GF-D8 (cell line): ENCODE data around the gene IQGAP1.

Experiments
- DNase-seq: peaks from one replicate; lab custom pipeline; 2025; lab: John Stamatoyannopoulos, UW

IQGAP1 gene

DNA sequence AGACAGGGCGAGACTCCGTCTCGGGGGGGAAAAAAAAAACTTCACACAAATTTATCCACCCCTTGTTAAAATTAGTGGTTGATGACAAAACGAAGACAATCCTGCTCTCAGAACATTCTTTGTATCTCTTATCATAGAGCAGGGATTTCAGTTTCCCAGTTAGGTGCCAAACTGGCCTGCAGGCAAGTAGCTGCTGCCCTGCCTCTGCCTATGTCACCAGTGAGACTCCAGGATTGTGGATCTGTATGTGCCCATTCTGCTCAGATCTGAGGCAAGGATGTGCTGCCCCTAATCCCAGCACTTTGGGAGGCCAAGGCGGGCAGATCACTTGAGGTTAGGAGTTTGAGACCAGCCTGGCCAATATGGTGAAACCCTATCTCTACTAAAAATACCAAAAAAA lies 54.4 kb downstream of the IQGAP1 start:
- no peak for DNase-seq

- no peak for DNase-seq
Observed at GRCh38 chr15:90449206-90449735, 61.2 kb downstream of the IQGAP1 start.

DNA sequence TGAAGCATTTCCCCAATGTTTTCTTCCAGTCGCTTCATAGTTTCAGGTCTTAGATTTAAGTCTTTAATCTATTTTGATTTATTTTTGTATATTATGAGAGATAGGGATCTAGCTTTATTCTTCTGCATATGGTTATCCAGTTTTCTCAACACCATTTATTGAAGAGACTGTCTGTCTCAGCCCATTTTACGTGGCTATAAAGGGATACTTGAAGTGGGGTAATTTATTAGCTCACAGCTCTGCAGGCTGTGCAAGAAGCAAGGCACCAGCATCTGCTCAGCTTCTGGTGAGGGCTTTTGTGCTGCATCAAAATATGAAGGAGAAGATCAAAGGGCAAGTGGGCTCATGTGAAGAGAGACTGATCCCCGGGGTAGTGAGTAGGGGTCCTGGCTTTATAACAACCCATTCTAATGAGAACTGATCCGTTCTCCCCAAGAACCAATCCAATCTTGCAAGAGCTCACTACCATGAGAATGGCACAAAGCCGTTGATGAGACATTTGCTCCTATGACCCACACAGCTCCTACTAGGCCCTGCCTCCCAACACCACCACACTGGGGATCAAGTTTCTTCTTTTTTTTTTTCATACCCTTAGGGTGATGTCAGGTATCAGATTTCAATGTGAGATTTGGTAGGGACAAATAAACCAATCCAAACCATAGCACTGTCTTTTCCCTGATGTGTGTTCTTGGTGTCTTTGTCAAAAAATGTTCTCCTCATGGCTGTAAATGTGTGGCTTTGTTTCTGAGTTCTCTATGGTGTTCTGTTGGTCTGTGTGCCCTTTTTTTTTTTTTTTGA lies 63.2 kb downstream of the IQGAP1 start:
- DNase-seq: no peak

- no peak for DNase-seq
Observed at GRCh38 chr15:90456236-90456635, 68.2 kb downstream of the IQGAP1 start.

DNA sequence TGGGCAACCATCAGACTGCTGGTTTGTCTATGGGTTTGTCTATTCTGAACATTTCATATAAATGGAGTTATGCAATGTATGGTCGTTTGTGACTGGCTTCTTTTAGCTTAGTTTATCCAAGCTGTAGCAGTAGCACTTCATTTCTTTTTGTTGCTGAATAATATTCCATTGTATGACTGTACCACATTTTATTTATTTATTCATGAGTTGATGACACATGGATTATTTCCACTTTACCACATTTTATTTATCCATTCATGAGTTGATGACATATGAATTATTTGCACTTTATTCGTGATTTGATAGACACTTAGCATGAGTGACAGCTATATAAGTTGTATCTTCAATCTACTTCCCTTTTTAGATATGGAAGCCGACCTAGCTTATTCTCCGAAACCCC lies 70.0 kb downstream of the IQGAP1 start:
- DNase-seq: no peak

- no peak for DNase-seq
Observed at GRCh38 chr15:90459368-90459767, 71.3 kb downstream of the IQGAP1 start.

- no peak for DNase-seq
Observed at GRCh38 chr15:90460142-90460824, 72.2 kb downstream of the IQGAP1 start.

- no peak for DNase-seq
Observed at GRCh38 chr15:90463381-90463780, 75.3 kb downstream of the IQGAP1 start.

DNA sequence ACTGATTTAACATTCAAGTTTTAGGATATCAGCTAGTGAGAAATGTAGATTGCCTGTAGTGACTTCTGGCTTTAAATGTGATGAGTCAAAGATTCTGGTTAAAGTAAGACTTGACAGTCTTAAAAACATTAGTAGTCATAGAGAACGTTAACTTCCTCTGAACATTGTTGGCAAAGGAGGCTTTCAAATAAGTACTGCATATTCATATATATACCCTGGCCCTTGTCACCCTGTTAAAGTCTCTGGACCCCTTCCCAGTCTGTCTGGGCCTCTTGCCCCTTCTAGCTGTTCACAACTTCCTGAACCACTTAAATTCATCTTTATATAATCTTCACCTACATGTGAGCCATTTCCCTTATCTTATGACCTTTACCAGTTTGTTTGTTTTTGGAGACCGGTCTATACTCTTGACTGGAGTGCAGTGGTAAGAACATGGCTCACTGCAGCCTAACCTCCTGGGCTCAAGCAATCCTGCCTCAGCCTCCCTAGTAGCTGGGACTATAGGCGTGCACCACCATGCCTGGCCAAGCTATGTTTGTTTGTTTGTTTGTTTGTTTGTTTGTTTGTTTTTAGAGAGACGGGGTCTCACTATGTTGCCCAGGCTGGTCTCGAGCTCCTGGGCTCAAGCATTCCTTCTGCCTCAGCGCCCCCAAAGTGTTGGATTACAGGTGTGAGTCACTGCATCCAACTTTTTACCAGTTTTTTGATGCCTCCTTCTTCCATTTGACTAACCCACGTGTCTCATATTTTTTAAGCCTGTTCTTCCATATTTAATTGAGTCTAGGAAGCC lies 77.3 kb downstream of the IQGAP1 start:
- DNase-seq: no peak

GRCh38 chr15:90465930-90466567 lies 78.0 kb downstream of the IQGAP1 start:
- no peak for DNase-seq

DNA sequence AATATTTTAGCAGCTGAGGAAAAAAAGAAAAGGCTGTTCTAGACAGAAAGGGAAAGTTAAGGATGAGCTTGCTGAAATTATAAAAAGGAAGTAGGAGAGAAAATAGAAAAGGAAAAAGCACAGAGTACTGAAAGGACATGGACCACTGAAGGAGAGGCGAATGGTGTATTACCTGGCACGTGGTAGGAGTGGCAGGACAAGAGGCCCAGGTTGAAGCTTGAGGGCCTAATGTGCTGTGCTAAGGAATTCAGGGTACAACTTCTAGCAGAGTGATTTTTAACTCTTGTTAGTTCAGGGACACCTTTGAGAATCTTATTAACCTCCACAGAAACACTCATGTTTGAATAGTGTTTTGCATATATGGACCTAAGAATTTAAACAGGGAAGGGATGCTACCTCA lies 81.7 kb downstream of the IQGAP1 start:
- DNase-seq: no peak

- DNase-seq: no peak
Observed at GRCh38 chr15:90470453-90470852, 82.4 kb downstream of the IQGAP1 start.

- DNase-seq: no peak
Observed at GRCh38 chr15:90471126-90471525, 83.1 kb downstream of the IQGAP1 start.

GRCh38 chr15:90471769-90472168 lies 83.7 kb downstream of the IQGAP1 start:
- DNase-seq: no peak

DNA sequence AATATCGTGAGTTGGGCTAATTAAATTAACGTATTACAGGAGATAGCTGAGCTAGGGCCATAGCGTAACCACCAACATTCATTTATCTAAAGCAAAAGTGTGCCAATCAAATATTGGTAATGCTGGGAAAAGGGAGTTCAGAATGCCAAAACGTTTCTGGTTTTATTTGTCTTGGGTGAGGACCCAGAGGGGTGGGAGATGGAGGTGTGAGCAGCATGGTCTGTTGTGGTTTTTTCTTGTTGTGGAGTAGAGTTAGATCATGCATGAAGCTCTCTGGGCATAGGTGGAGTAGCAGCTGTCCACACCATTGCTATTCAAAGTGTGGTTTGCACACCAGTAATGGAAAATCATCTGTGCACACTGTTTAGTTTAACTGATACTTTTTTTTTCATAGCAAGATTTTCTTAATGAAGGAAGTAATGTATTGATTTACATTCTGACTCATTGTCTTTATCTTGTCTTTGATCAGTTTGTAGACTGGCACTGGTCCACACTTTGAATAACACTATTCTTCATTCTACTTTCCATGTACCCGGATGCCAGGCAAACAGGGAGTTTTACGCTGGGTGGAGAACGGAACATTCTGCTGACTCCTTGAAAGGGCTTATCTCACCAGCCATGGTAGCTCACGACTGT lies 90.9 kb downstream of the IQGAP1 start:
- DNase-seq: no peak

GRCh38 chr15:90479656-90480055 lies 91.6 kb downstream of the IQGAP1 start:
- no peak for DNase-seq

DNA sequence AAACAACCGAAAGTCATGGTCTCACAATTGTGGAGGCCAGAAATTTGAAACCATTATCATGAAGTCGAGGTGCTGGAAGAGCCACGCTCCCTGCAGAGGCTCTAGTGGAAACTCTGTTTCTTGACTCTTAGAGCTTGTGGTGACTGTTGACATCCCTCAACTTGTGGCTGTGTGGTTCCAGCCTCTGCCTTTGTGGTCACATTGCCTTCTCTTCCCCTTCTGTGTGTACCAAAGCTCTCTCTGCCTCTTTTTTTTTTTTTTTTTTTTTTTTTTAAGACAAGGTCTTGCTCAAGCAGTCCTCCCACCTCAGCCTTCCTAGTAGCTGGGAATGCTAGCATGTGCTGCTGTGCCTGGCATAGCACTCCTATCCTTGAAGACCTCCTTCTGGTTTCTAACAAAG lies 93.0 kb downstream of the IQGAP1 start:
- DNase-seq: peak; percentile 92

DNA sequence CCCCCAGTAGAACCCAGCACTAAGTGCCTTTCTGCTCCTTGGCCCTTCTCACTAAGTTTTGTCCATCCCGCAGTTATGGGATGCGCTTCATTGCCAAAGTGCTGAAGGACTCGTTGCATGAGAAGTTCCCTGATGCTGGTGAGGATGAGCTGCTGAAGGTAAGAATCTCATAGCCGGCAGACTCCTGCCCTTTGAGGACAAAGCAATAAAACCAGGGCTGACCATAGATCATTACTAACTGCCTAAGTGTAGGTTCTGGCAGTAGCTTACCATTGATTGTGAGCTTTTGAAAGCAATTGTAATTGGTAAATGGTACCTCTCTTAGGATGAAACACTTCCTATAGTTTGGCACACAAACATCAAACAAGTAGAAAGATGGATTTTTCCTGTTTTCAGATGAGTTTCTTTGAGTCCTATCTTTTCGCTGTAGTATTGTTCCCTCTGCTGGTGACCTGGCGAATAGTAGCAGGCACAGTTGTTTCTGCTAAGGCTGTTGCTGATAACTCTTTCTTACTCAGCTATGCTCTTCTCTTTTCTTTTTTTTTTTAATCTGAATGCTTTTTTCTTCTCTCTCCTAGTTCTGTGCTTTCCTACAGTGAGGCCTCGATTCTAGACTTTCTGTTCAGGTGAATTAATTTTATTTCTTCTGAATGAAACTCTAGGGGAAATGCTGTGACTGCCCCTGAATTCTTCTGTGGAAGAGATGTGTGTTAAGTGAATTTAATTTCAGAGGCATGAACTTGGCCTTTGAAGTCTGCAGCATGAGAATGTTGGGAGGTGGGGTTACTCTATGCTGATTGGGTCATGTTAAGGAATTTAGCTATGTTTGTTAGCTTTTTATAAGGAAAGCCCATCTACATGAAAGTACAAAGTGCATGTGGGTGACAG lies 94.3 kb downstream of the IQGAP1 start:
- peak; percentile 2 for DNase-seq

- no peak for DNase-seq
Observed at GRCh38 chr15:90483012-90483307, 94.9 kb downstream of the IQGAP1 start.

- no peak for DNase-seq
Observed at GRCh38 chr15:90483637-90484036, 95.6 kb downstream of the IQGAP1 start.

GRCh38 chr15:90487186-90487585 lies 99.1 kb downstream of the IQGAP1 start:
- no peak for DNase-seq
